Measurements from ENCODE around the gene IFT57.
"Not testable (repeated sequence)": the region's sequence is repeated elsewhere in the genome, so short reads cannot be mapped to it uniquely, and the experiment has no call there.

- not testable (repeated sequence) for TF ChIP-seq POLR2AphosphoS5, POLR2A (IDR thresholded peaks at IDR 0.05; ENCODE audit: low read depth, low read length)
These were observed 42.5 kb upstream of the IFT57 start for GRCh38 chr3:108264534-108265298.

Data from GM12892 (cell line).